Choroid plexus epithelial cell (primary cell): ENCODE measurements around the gene ARHGAP18.

ENCODE experiments used
- DNase-seq: peaks from one replicate; pipeline ENCODE4 v3.0.0-alpha.2; 2010; ENCODE audit warnings: low read depth
- H3K4me3 ChIP-seq: 2 replicates; pipeline ENCODE4 v1.5.1; 2011; ENCODE audit warnings: low read depth, mild to moderate bottlenecking, control low read depth, low read length, moderate library complexity
- TF ChIP-seq, protein P1 (sequence below): conservative IDR thresholded peaks from 2 replicates; pipeline ENCODE4 v1.5.1; 2011; ENCODE audit warnings: low read depth, mild to moderate bottlenecking, control low read depth, inconsistent platforms, low read length, moderate library complexity

The ARHGAP18 gene

GRCh38 chr6:129568015-129568414 is 142.0 kb downstream of the ARHGAP18 start:
- TF ChIP-seq, protein P1, sequence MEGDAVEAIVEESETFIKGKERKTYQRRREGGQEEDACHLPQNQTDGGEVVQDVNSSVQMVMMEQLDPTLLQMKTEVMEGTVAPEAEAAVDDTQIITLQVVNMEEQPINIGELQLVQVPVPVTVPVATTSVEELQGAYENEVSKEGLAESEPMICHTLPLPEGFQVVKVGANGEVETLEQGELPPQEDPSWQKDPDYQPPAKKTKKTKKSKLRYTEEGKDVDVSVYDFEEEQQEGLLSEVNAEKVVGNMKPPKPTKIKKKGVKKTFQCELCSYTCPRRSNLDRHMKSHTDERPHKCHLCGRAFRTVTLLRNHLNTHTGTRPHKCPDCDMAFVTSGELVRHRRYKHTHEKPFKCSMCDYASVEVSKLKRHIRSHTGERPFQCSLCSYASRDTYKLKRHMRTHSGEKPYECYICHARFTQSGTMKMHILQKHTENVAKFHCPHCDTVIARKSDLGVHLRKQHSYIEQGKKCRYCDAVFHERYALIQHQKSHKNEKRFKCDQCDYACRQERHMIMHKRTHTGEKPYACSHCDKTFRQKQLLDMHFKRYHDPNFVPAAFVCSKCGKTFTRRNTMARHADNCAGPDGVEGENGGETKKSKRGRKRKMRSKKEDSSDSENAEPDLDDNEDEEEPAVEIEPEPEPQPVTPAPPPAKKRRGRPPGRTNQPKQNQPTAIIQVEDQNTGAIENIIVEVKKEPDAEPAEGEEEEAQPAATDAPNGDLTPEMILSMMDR = no peak
- DNase-seq = no peak
- no peak overlapping the region for H3K4me3 ChIP-seq

DNA sequence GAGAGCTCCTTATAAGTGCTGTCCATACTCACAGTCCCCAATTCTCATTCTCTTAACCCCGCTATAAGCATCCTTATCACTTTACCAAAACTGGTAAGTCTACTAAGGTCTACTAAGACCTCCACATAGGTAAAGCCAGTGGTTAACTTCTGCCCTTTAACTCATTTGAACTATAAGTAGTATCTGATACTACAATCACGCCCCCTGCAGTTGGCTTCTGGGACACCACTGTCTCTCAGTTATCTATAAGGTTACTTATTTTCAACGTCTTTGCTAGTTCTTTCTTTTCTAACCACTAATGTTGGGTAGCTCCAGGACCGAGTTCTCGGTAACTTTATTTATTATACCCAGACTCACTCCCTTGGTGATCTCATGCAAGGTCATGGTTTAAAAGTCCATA is 142.6 kb downstream of the ARHGAP18 start:
- DNase-seq = peak; percentile 60
- H3K4me3 ChIP-seq = no peak overlapping the region
- TF ChIP-seq, protein P1 = peak; percentile 65

DNA sequence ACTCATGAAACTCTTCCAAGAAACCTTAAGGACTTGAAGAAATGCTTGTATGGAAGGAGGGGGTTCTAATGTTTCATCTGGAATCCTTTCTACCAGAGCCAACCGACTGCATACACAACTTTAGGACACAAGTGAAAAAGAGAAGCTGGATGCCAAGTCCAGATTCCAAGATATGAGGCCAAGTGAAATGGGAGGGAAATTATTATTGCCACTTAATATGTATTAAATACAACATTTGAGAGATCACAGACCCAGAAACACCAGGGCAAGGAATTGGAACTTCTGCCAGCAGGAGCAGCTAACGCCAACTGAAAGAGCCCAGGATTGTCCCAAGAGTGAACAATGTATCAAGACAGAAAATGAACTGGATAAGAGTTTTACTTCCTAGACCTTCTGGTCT is 144.2 kb downstream of the ARHGAP18 start:
- DNase-seq = no peak
- TF ChIP-seq, protein P1 = no peak
- no peak overlapping the region for H3K4me3 ChIP-seq

DNA sequence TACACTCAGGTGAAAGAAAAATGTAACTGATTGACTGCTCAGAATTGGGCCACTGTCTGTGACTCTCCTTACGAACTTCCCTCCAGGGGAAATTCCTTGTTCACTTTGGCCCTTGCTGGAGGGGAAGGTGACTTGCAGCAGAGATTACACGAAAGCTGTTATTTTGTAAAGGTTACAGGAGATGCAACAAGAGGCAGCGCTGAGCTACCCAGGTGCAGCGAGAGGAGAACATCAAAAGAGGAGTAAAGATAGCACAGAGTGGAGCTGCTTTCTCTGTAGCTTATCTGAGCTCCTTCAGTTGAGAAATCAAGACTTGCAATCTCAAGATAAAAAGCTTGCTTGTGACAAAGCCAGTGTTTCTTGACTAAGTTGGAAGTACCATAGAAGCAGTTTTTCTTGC is 144.6 kb downstream of the ARHGAP18 start:
- no peak overlapping the region for H3K4me3 ChIP-seq
- TF ChIP-seq, protein P1 = no peak
- DNase-seq = no peak

DNA sequence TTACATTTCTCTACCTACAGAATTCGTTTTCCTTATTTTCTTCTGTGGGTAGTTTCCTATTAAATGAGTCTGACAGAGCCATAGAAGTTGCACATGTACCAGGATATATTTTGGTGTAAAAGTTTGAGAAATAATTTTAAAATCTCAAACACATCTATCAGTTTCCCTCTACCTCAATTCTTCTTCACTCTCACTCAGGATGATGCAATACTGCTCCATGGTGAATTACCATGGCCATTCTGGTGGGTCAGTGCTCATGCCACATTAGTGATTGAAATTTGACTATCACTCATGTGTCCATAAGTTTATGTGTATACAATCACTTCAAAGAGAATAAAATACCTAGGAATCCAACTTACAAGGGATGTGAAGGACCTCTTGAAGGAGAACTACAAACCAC is 151.7 kb downstream of the ARHGAP18 start:
- no peak for DNase-seq
- TF ChIP-seq, protein P1 = no peak
- H3K4me3 ChIP-seq = no peak overlapping the region

- TF ChIP-seq, protein P1 = peak; percentile 28
- H3K4me3 ChIP-seq = peak overlapping the region; percentile 15
- DNase-seq = peak; percentile 77
These were observed 154.7 kb downstream of the ARHGAP18 start for GRCh38 chr6:129555206-129555832.

DNA sequence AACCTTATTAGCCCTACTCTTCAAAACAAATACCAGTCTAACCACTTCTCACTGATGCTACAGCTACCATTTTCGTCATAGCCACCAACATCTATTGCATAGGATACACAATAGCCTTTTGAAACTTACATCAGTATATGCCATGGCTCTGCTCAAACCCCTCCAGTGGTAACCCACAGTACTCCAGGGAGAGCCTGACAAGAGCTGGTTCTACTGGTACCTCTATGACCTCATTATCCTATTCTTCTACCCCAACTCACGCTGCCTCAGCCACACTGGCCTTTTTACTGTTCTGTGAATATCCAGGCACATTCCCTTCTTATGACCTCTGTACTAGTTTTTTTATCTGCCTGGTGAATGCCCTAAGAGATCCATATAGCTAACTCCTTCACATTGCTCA is 157.6 kb downstream of the ARHGAP18 start:
- TF ChIP-seq, protein P1 = no peak
- no peak for DNase-seq
- H3K4me3 ChIP-seq = no peak overlapping the region
